NCI-H2029 treated with DMSO at 0.1 percent for 48 hours (cell line): ENCODE measurements around the gene GPR152.
A peak's percentile ranks its signal among the peaks of the same experiment; 100 is the strongest.

ENCODE experiments used
- DNase-seq: peaks from one replicate; lab custom pipeline; 2025; lab: John Stamatoyannopoulos, UW

The GPR152 gene

GRCh38 chr11:67464411-67465188 lies 12.1 kb upstream of the GPR152 start:
- DNase-seq = peak; percentile 78

GRCh38 chr11:67463680-67464410 lies 11.3 kb upstream of the GPR152 start:
- no peak for DNase-seq

- no peak for DNase-seq
These were observed 10.7 kb upstream of the GPR152 start for GRCh38 chr11:67463186-67463585.

GRCh38 chr11:67458266-67458665 lies 5.7 kb upstream of the GPR152 start:
- no peak for DNase-seq

DNA sequence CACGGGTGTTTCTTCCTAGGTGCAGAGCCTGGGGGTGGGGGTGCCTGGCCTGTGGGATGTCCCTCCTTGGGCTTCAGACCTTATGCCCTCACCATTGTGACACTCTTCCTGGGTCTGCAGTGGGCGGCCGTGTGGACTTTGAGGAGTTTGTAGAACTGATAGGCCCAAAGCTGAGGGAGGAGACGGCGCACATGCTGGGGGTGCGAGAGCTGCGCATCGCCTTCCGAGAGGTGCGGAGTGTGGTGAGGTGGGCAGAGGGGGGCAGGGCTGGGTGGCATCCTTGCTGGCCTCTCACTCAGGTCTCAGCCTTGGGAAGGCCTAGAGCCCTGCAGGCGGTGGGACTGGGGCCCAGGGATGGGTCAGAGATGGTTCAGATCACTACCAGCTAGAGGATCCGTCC lies 4.9 kb upstream of the GPR152 start:
- no peak for DNase-seq

DNA sequence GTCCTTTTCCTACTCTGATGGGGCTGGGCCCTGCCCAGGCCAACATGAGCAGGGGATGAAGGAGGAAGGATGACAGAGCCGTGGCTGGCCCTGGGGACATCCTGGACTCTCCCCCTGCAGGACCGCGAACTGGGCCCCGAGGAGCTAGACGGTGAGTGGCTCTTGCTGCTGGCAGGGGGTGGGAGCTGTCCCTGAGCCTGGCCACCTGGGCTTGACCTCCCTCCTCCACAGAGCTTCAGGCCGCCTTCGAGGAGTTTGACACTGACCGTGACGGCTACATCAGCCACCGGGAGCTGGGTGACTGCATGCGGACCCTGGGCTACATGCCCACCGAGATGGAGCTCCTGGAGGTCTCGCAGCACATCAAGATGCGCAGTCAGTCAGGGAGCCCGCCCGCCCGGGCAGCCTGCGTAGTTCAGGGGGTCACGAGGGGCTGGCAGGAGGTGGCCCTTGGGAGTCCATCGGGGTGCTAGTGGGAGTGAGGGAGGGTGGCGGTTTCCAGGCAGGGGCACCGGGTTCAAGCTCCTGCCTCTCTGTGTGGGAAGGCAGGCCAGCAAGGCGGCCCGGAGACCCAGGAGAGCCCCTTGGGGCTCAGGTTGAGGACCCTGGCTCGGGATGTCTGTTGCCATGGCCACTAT lies 3.7 kb upstream of the GPR152 start:
- DNase-seq = no peak

GRCh38 chr11:67455054-67455453 lies 2.5 kb upstream of the GPR152 start, which contains the start of gene CABP4:
Gene CABP4, plus strand, starts transcription at chr11:67455354. Its CDS starts 70 bp downstream, at chr11:67455424.
- DNase-seq = no peak

GRCh38 chr11:67453816-67454732 lies 1.5 kb upstream of the GPR152 start:
- DNase-seq = no peak

DNA sequence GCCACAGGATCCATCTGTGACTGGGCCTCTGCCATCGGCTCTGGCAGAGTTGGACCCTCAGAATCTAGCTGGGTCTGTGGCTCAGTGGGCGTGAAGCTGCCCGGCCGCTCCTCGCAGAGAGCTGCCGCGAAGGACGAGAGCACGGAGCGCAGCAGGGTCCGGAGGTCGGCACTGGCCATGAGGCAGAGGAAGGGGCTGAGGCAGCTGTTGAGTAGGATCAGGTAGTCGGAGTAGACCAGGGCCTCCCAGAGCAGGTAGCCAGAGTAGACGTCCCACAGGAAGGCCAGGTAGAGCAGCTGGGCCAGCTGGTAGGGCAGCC lies 912 bp downstream of the GPR152 start:
- no peak for DNase-seq

DNA sequence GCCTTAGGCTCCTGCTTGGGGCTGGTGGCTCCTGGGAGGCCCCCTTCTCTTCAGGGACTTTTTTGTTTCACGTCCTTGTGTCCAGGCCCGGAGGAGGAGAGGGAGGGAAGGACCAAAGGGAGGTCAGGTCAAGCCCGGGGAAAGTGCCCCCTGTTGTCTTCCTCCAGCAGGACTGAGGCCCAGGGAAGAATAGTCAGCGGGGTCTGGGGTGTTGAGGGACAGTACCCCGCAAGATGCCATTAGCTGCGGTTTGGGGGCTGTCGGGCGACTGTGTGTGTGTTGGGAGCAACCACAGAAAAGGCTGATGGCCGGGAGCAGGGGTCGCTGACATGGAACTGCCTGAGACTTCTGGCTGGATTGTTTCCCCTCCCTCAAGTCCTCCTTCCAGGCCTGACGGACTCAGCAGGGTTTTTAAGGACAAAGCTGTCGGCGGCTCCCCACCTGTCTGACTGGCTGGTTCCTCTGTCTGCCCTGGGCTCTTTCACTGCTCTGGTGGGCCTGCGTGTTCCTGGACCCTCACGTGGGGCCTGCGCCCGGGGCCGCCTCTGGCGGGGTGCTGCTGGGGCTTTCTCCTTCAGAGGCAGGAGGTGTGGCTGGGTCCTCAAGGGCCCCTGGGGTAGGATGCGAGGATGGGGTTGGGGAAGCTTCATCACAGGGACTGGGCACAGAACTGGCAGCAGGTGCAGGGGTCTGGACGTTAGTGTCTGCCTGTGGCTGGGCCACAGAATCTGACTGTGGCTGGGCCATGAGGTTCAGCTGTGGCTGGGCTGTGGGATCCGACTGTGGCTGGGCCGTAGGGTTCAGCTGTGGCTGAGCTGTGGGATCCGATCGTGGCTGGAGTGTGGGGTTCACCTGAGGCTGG lies 1.5 kb downstream of the GPR152 start:
- DNase-seq = no peak

- no peak for DNase-seq
These were observed 3.2 kb downstream of the GPR152 start for GRCh38 chr11:67449116-67449844.

DNA sequence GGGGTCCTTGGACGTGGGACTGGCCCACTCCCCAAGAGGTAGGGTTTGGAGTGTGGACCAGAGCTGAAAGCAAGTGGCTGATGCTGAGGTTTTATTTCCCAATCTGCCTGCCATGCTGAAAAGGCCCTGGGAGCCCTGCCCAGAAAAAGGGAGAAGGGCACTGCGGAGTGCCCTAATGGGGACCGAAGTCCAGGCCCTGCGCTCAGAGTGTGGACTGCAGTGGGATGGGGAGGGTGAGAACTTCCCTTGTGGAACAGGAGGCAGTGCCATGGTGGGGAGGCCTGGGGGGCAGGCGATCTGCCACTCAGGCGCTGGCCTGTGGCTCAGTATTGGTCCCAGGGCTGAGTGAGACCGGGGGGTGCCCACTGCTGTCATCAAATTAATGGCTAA lies 4.3 kb downstream of the GPR152 start:
- no peak for DNase-seq

DNA sequence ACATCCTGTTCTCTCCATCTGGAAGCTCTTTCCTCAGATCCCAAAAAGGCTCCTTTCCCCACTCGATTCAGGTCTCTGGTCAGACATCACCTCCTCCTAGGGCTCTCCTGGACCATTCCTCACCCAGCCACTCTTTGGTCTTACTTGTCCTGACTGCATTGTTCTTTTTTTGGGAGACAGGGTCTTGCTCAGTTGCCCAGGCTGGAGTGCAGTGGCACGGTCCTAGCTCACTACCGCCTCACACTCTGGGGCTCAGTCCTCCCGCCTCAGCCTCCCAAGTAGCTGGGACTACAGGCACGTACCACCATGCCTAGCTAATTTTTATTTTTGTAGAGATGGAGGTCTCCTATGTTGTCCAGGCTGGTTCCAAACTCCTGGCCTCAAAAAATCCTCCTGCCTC lies 7.0 kb downstream of the GPR152 start:
- DNase-seq = no peak

GRCh38 chr11:67442504-67443404 lies 9.8 kb downstream of the GPR152 start:
- DNase-seq = no peak

DNA sequence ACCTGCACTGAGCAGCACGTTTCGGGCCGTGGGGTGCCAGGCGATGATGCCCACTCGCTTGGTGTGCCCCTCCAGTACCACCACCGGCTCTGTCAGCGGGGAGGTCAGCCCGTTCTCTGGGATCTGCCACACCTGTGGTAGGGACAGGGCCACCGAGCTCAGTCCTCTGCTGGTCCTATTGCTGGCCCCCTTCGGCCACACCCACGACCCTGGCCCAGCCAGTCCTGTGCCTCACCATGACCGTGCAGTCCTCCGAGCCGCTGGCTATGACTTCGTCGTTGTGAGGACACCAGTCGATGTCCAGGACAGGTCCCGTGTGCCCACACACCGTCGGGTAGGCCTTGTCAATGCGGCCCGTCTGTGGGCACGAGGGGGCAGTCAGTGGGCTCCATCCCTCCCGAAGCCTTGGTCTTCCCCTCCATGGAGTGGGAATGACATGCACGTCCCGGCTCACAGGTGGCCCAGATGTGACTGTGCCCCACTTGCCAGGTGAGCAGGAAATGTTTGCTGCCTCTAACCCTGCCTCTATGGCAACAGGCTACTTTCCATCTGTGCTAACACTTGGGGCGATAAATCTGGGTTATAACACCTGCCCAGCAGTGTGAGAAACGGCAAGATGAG lies 10.7 kb downstream of the GPR152 start:
- no peak for DNase-seq

- no peak for DNase-seq
These were observed 11.4 kb downstream of the GPR152 start for GRCh38 chr11:67441098-67441563.

- no peak for DNase-seq
These were observed 12.1 kb downstream of the GPR152 start for GRCh38 chr11:67440229-67441097.
